ENCODE measurements around the gene DAAM2. TPM values are rescaled to one million over a fixed set of nuclear protein-coding genes. Genes with fewer than 3 reads are reported as not detected.

The DAAM2 gene
- total and polyA plus RNA-seq, 2 of the 8 experiments (the other 6 are each of a cell fraction or from before 2014, with no cell fraction given): 1.5 to 2.9 TPM

DNA sequence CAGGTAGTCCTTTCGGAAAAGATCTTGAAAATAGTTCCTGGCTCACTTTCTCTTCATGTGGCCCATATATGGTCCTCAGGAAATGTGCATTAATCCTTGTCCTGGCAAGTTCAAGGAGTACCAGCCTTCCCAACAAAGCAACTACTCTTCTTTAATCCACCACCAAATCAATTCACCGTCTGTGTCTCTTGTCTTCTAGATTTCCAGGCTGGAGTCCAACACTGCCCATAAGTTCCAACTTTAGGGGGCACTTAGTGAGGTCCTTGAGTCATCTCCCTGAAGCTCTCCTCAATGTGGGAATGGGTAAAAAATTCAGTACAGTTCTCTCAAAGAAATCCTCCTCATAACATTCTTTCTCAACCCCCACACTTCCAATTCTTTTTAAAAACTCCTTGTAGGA is 6.9 kb upstream of the DAAM2 start:
- Histone ChIP-seq H3K36me3 (ENCODE audit: control insufficient read depth in 2 of 4, insufficient read depth in 4 of 4, low read length in 3 of 4) (no peaks in the 10 kb centered on the region), H3K18ac (ENCODE audit: extremely low read depth, low read length) (no peak overlapping the region), H3K9me3 (ENCODE audit: insufficient read depth in 2 of 2, low read depth in 1 of 2, low read length in 1 of 2) (no peaks in the 10 kb centered on the region), H2BK15ac (ENCODE audit: low read length) (no peak overlapping the region), H3K14ac (ENCODE audit: insufficient read length) (no peak overlapping the region), H2AFZ (ENCODE audit: low read length) (no peak overlapping the region), H2BK12ac (ENCODE audit: low read depth, low read length) (no peak overlapping the region), H3K4me2 (ENCODE audit: insufficient read depth in 1 of 2, low read depth in 2 of 2, low read length in 2 of 2) (no peak overlapping the region), H3K23me2 (ENCODE audit: low read depth, low read length) (no peaks in the 10 kb centered on the region), H2AK5ac (ENCODE audit: low read depth, low read length) (no peak overlapping the region), H3K9ac (replicated peaks in 1 of 4; ENCODE audit: extremely low read depth in 1 of 4, low read depth in 3 of 4, low read length in 3 of 4) (no peak overlapping the region), H3K4ac (replicated peaks; ENCODE audit: insufficient read length, low read depth, low read length) (no peak overlapping the region), H2BK120ac (replicated peaks; ENCODE audit: low read depth, low read length) (no peak overlapping the region), H3K4me3 (ENCODE audit: extremely low read depth in 1 of 4, insufficient read depth in 2 of 4, low read depth in 3 of 4, low read length in 4 of 4) (no peak overlapping the region), H2BK20ac (ENCODE audit: low read length) (no peak overlapping the region), H3K79me1 (ENCODE audit: low read depth, low read length) (no peaks in the 10 kb centered on the region), H3K27ac (ENCODE audit: low read depth, low read length) (no peak overlapping the region), H3K27me3 (replicated peaks in 1 of 4; ENCODE audit: control insufficient read depth in 3 of 4, extremely low read depth in 1 of 4, insufficient read depth in 3 of 4, low read length in 3 of 4) (no peaks in the 10 kb centered on the region; a peak in 2 of 7 replicates), H4K91ac (replicated peaks; ENCODE audit: insufficient read length, low read length) (no peak overlapping the region), H3K23ac (ENCODE audit: insufficient read length) (no peak overlapping the region), H3K4me1 (replicated peaks in 1 of 4; ENCODE audit: control insufficient read depth in 3 of 4, insufficient read depth in 4 of 4, low read length in 3 of 4) (no peaks in the 10 kb centered on the region), H4K5ac (ENCODE audit: insufficient read length, low read depth, low read length) (no peak overlapping the region), H4K8ac (ENCODE audit: extremely low read depth, insufficient read depth, low read length) (no peak overlapping the region), H2BK5ac (ENCODE audit: low read depth, low read length) (no peak overlapping the region), H3K79me2 (ENCODE audit: control insufficient read depth in 1 of 2, insufficient read depth in 2 of 2, low read length in 2 of 2) (no peaks in the 10 kb centered on the region), H3K56ac (replicated peaks; ENCODE audit: insufficient read length, low read depth, low read length) (no peak overlapping the region), H4K20me1 (replicated peaks in 1 of 2; ENCODE audit: control insufficient read depth in 1 of 2, insufficient read depth in 2 of 2, low read length in 2 of 2) (no peaks in the 10 kb centered on the region)
- WGBS, 2 experiments (ENCODE audit: extremely low coverage in 1 of 2, insufficient coverage in 1 of 2, insufficient read length in 1 of 2, insufficient replicate concordance in 2 of 2, low coverage in 1 of 2, low lambda C conversion rate in 2 of 2, missing lambda C conversion rate in 1 of 2): 88% methylated on average over 2 of the region's 2 CpGs; no CpG with 5 or more reads in 1 of the 2 experiments
- DNase-seq (ENCODE audit: low read depth in 1 of 2, low spot score in 2 of 2) (no peak), FAIRE-seq (no peak)
- ChIA-PET POLR2A (ENCODE audit: partially characterized antibody) (no interaction called here), CTCF (ENCODE audit: partially characterized antibody) (no interaction called here)
- TF ChIP-seq TAF1 (IDR thresholded peaks at IDR 0.05; ENCODE audit: low read depth, low read length) (no peak), RAD21 (IDR thresholded peaks at IDR 0.05 in 1 of 2, conservative IDR thresholded peaks at IDR 0.05 in 1 of 2; ENCODE audit: low read depth in 2 of 2, low read length in 2 of 2) (no peak), CEBPB (IDR thresholded peaks at IDR 0.05; ENCODE audit: low read depth, low read length) (no peak), NRF1 (IDR thresholded peaks at IDR 0.05; ENCODE audit: low read depth, low read length) (no peak), JUND (IDR thresholded peaks at IDR 0.05; ENCODE audit: low read length) (no peak), CBX8 (IDR thresholded peaks at IDR 0.05; ENCODE audit: borderline replicate concordance, low read depth, low read length) (no peak), CTBP2 (IDR thresholded peaks at IDR 0.05; ENCODE audit: borderline replicate concordance, insufficient read depth, insufficient read length, low read length) (no peak), KDM1A (IDR thresholded peaks at IDR 0.05; ENCODE audit: borderline replicate concordance, low read length) (no peak), SP1 (IDR thresholded peaks at IDR 0.05; ENCODE audit: low read depth, low read length) (no peak), POLR2A (IDR thresholded peaks at IDR 0.05; ENCODE audit: control extremely low read depth in 1 of 2, low read depth in 2 of 2, low read length in 2 of 2) (no peak), CHD1 (IDR thresholded peaks at IDR 0.05; ENCODE audit: low read depth, low read length) (no peak), CREB1 (IDR thresholded peaks at IDR 0.05) (no peak)
- TF ChIP-seq, protein P1, sequence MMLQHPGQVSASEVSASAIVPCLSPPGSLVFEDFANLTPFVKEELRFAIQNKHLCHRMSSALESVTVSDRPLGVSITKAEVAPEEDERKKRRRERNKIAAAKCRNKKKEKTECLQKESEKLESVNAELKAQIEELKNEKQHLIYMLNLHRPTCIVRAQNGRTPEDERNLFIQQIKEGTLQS (IDR thresholded peaks at IDR 0.05; ENCODE audit: insufficient read depth, low read depth, low read length): no peak
- TF ChIP-seq, protein P2, sequence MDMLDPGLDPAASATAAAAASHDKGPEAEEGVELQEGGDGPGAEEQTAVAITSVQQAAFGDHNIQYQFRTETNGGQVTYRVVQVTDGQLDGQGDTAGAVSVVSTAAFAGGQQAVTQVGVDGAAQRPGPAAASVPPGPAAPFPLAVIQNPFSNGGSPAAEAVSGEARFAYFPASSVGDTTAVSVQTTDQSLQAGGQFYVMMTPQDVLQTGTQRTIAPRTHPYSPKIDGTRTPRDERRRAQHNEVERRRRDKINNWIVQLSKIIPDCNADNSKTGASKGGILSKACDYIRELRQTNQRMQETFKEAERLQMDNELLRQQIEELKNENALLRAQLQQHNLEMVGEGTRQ (IDR thresholded peaks at IDR 0.05; ENCODE audit: low read length): no peak
